Activated T-cell treated with anti-CD3 and anti-CD28 coated beads, Interleukin-2, amount 50 U/mL, for 24 hours (primary cell): ENCODE measurements around the gene ACAP3.

Experiments
- DNase-seq: peaks from one replicate; pipeline ENCODE4 v3.0.0-alpha.2; 2020
- H3K27ac Mint-ChIP-seq: 2 replicates; pipeline ENCODE4 v1.8.0; 2020; ENCODE audit warnings: mild to moderate bottlenecking, mixed read lengths
- H3K27me3 Mint-ChIP-seq: 2 replicates; pipeline ENCODE4 v1.8.0; 2020; ENCODE audit warnings: mixed read lengths
- H3K36me3 Mint-ChIP-seq: 2 replicates; pipeline ENCODE4 v1.8.0; 2020; ENCODE audit warnings: low read depth, mixed read lengths
- H3K4me1 Mint-ChIP-seq: 2 replicates; pipeline ENCODE4 v1.8.0; 2020; ENCODE audit warnings: low read depth, mixed read lengths
- H3K4me3 Mint-ChIP-seq: 2 replicates; pipeline ENCODE4 v1.8.0; 2020; ENCODE audit warnings: mild to moderate bottlenecking, moderate library complexity, mixed read lengths
- H3K9me3 Mint-ChIP-seq: 2 replicates; pipeline ENCODE4 v1.8.0; 2020; ENCODE audit warnings: mixed read lengths

Gene ACAP3

DNA sequence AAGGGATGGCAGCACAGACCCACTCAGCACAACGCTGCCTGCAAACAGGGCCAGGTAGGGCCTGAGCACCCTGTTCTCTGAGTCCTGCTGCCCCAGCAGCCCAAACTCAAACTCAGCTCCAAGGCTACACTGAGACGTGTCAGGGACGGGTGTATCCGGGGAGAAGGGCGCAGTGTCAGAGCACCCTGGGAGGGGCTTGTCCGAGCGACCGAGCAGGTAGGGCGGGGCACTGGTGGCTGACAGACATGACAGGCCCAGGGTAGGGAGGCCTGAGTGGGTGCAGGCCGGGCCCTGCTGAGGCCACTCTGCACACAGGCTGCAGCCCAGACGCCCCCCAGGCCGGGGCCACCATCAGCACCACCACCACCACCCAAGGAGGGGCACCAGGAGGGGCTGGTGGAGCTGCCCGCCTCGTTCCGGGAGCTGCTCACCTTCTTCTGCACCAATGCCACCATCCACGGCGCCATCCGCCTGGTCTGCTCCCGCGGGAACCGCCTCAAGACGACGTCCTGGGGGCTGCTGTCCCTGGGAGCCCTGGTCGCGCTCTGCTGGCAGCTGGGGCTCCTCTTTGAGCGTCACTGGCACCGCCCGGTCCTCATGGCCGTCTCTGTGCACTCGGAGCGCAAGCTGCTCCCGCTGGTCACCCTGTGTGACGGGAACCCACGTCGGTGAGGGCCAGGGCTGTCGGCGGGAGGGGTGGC lies 22.0 kb downstream of the ACAP3 start:
- no peak for DNase-seq
- Mint-ChIP-seq H3K4me3 (no peak overlapping the region), H3K27ac (no peak overlapping the region), H3K4me1 (peaks cover 5% of the 10 kb centered on the region), H3K27me3 (no peaks in the 10 kb centered on the region), H3K9me3 (no peaks in the 10 kb centered on the region), H3K36me3 (no peaks in the 10 kb centered on the region)

DNA sequence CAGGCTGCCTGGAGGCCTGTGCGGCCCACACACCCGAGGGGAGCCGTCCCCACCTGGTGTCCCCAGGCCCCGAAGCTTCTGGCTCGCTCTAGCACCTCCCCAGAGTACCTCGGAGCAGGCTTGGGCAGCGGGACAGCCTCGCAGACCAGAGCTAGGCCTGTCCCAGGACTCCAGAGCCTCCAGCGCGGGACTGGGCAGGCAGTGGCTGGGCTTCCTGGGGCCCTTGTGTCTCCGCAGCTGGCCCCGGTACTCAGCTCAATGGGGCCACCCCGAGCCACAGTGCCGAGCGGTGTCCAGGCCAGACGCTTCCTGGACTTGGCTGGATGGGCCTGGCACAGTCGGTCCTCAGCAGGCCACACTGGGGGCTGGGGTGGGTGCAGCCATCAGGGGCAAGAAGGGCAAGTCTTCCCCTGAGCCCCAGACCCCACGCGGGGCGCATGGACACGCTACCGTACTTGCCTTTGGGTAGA lies 22.6 kb downstream of the ACAP3 start:
- peaks cover 5% of the 10 kb centered on the region for H3K4me1 Mint-ChIP-seq
- H3K9me3 Mint-ChIP-seq: no peaks in the 10 kb centered on the region
- H3K27ac Mint-ChIP-seq: no peak overlapping the region
- DNase-seq: no peak
- no peak overlapping the region for H3K4me3 Mint-ChIP-seq
- H3K27me3 Mint-ChIP-seq: no peaks in the 10 kb centered on the region
- no peaks in the 10 kb centered on the region for H3K36me3 Mint-ChIP-seq

DNA sequence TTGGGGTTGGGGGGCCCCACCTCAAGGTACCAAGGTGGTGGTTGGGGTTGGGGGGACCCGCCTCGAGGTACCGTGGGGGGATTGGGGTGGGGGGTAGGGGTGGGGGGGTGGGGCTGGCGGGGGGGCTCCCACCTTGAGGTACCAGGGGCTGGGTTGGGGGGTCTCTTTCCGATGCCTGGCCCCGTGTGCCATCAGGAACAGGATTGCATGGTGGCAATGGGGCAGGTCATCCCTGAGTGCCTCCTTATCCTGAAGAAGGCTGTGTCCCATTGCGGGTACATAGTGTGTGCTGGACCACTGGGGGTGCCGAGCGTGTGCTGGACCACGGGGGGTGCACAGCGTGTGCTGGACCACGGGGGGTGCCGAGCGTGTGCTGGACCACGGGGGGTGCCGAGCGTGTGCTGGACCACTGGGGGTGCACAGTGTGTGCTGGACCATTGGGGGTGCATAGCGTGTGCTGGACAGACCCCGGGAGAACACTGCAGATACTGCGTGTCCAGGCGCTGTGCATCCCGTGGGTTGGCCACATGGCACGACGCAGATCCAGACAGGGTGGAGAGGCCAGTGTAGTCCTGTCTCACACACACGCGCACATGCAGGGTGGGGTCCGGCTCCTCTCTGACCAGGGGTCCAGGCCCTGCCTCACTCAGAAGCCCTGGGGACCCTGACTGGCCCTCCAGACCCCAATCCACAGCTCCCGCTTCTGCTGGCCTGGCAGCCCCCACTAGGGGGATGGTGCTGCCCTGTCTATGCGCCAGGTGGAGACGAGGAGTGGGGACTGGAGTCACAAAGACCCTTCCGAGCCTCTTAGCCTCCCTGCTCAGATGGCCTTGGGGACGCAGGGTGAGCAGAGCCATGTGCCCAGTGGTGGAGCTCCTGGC lies 23.3 kb downstream of the ACAP3 start:
- Mint-ChIP-seq H3K27me3 (no peaks in the 10 kb centered on the region), H3K4me3 (no peak overlapping the region), H3K27ac (no peak overlapping the region), H3K9me3 (no peaks in the 10 kb centered on the region), H3K36me3 (no peaks in the 10 kb centered on the region), H3K4me1 (peaks cover 5% of the 10 kb centered on the region)
- DNase-seq: no peak

DNA sequence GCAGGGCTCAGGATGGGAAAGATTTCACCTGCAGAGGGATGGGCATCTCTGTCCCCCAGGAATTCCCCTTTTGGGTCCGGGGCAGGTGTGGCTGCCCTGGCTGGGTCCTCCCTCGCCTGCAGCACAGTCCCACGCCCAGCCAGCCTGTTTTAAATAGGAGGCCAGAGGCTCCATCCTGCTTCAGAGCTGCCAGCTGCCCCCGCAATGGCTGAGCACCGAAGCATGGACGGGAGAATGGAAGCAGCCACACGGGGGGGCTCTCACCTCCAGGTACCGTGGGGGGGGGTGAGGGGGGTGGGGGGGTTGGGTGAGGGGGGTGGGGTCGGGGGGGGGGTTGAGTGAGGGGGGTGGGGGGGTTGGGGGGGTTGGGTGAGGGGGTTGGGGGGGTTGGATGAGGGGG lies 23.9 kb downstream of the ACAP3 start:
- Mint-ChIP-seq H3K27me3 (no peaks in the 10 kb centered on the region), H3K36me3 (no peaks in the 10 kb centered on the region), H3K9me3 (no peaks in the 10 kb centered on the region), H3K4me3 (no peak overlapping the region), H3K4me1 (peaks cover 5% of the 10 kb centered on the region), H3K27ac (no peak overlapping the region)
- DNase-seq: no peak

DNA sequence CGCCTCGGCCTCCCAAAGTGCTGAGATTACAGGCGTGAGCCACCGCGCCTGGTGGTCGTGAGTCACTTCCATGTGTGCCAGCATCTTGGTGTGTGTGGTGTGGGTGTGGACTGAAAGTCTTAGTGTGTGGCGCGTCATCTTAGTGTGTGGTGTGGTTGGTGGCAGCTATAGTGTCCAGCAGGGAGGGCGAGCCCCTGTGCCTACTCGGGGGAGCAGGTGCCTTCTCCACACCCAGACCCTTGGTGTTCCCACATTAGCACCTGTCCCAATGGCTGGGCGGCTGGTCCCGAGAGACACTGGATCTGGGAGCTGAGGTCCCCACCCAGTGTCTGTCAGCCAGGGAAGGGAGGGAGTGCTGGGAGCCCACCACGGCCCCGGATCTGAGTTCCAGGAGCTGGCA lies 24.7 kb downstream of the ACAP3 start:
- H3K27ac Mint-ChIP-seq: no peak overlapping the region
- no peak for DNase-seq
- H3K4me3 Mint-ChIP-seq: no peak overlapping the region
- H3K36me3 Mint-ChIP-seq: no peaks in the 10 kb centered on the region
- H3K27me3 Mint-ChIP-seq: no peaks in the 10 kb centered on the region
- peaks cover 5% of the 10 kb centered on the region for H3K4me1 Mint-ChIP-seq
- no peaks in the 10 kb centered on the region for H3K9me3 Mint-ChIP-seq

DNA sequence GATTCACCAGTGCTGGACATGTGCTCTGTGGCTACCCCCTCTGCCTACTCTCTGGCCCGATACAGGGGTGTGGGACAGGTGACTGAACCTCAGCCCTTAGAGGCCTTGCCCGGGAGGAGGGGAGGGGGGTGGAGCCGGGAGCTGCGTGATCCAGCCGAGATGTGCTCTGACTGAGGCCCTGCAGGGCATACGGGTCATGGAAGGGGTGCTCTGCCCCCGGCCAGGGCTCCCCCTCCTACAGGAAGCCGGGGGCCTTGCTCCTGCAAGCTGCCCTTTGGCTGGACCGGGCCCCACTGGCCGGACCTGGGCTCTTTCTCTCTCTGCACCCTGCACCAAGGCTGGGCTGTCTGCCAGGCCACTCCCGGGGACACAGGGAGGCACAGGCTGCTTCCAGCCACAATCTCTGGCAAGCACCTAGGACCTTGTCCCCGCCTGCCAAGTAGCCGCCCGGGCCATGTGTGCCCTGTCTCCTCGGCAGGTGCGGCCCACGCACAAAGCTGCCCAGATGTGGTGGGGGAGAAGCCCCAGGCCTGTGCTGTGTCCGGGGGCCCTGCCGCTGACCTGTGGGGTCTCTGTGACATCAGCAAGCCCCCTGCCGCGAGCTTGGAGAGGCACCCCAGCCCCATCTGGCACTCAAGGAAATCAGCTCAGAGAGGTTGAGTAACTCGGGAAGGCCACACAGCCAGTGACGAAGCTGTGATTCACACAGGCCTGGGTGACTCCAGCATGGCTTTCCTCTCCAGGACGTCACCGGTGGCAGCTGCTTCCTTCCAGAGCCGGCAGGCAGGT lies 26.0 kb downstream of the ACAP3 start:
- Mint-ChIP-seq H3K27ac (no peak overlapping the region), H3K4me3 (no peak overlapping the region), H3K9me3 (no peaks in the 10 kb centered on the region), H3K4me1 (peaks cover 5% of the 10 kb centered on the region), H3K27me3 (no peaks in the 10 kb centered on the region), H3K36me3 (no peaks in the 10 kb centered on the region)
- DNase-seq: no peak

DNA sequence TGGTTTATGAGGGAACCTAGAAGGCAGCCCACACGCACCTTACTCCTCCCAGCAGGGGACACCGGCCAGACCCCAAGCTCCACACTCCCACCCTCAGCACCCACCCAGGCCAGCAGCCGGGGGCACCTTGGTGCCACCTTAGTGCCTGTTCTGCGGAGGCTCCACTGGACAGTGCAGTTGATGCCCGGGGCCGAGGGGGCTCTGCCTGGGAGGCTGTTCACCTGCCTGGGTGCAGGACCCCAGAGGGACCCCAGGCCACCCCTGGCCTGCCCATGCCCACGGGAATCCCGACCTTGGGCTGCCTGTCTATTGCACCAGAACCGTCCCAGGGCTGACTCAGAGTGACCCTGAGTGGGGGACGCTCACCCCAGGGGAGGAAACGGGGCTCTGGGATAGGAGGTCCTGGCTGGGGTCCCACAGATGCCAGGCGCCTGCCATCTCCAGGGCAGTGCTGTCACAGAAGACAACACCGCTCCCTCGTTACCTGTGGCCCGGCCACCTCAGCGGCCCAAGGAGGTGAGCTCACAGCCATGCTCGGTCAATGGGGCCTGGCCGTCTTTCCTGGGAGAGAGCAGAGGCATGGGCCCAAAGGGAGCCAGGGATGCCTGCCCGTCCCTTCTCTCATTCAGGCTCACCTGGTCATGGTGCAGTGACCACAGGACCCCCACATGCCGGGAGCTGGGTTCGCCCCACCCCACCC lies 26.8 kb downstream of the ACAP3 start:
- Mint-ChIP-seq H3K4me3 (no peak overlapping the region), H3K9me3 (no peaks in the 10 kb centered on the region), H3K4me1 (peaks cover 5% of the 10 kb centered on the region), H3K27me3 (no peaks in the 10 kb centered on the region), H3K27ac (no peak overlapping the region), H3K36me3 (no peaks in the 10 kb centered on the region)
- no peak for DNase-seq

DNA sequence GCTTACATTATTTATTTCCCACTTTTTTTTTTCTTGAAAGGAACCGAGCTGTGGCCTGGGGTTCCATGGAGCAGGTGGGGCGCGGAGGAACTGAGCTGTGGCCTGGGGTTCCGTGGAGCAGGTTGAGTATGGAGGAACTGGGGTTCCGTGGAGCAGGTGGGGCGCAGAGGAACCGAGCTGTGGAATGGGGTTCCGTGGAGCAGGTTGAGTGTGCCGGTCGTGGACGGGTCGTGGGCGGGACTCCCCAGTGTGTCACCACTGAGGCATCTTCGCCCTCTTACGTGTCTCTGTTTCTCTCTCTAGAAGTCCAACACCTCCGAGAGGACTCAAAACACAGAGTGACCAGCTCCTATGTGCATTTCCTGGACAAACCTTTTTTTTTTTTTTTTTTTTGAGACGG lies 28.7 kb downstream of the ACAP3 start:
- DNase-seq: no peak
- H3K4me1 Mint-ChIP-seq: peaks cover 13% of the 10 kb centered on the region
- H3K27me3 Mint-ChIP-seq: no peaks in the 10 kb centered on the region
- no peaks in the 10 kb centered on the region for H3K9me3 Mint-ChIP-seq
- no peak overlapping the region for H3K4me3 Mint-ChIP-seq
- H3K27ac Mint-ChIP-seq: no peak overlapping the region
- no peaks in the 10 kb centered on the region for H3K36me3 Mint-ChIP-seq

DNA sequence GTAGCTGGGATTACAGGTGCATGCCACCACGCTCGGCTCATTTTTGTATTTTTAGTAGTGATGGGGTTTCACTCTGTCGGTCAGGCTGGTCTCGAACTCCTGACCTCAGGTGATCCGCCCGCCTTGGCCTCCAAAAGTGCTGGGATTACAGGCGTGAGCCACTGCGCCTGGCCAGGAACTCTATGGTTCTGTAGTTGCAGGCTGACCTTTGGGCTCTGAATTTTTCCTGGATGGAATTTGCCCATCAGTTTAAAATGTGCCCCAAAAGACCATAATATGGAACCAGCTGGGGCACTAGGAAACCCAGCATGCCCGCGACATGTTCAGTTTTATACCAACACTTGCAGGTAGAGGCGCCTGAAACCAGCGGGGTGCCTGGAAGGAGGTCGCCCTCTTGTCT lies 29.1 kb downstream of the ACAP3 start:
- Mint-ChIP-seq H3K9me3 (no peaks in the 10 kb centered on the region), H3K4me1 (peaks cover 13% of the 10 kb centered on the region), H3K27ac (no peak overlapping the region), H3K36me3 (no peaks in the 10 kb centered on the region), H3K4me3 (no peak overlapping the region), H3K27me3 (no peaks in the 10 kb centered on the region)
- no peak for DNase-seq

DNA sequence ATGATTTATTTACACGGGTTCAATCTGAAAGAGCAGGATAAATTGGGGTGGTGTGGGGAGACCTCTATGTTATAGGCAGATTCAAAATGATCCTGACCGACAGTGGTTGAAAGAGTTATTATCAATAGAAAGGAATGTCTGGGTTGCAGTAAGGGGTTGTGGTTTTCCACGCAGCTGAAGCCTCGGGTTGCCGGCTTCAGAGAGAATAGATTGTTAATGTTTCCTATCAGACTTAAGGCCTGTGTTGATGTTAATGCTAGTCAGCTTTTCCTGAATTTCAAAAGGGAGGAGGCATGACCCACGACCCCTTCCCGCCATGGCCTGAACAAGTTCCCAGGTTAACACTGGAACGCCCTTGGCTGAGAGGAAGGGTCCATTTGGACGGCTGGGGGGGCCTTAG lies 31.9 kb downstream of the ACAP3 start:
- DNase-seq: no peak
- no peaks in the 10 kb centered on the region for H3K9me3 Mint-ChIP-seq
- peaks cover 28% of the 10 kb centered on the region for H3K4me1 Mint-ChIP-seq
- peak overlapping the region; percentile 6 for H3K4me3 Mint-ChIP-seq
- H3K27me3 Mint-ChIP-seq: no peaks in the 10 kb centered on the region
- H3K27ac Mint-ChIP-seq: peak overlapping the region; percentile 11
- H3K36me3 Mint-ChIP-seq: peaks cover 23% of the 10 kb centered on the region

DNA sequence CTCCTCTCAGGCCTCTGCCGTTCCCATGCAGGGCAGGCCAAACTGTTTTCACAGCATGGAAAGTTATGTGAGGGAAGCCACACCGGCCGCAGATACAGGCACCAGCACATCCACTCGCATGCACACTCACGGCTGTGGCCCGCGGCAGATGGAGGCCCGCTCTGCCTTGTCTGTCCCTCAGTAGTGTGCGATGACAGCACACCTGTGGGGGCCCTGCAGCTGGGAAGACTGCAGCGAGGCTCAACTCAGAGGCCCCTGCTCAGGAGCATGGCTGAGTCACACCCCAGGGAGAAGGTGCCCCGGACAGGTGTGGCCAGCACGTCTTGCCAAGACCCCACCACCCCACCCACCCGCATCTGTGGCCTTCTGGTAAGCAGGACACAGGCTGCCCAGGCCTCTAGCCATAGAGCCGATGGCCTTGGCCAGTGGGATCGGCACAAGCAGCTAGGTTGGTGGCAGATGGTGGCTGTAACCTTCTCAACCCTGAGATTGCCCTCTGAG lies 32.7 kb downstream of the ACAP3 start:
- DNase-seq: no peak
- peak overlapping the region; percentile 72 for H3K27ac Mint-ChIP-seq
- peak overlapping the region; percentile 74 for H3K4me3 Mint-ChIP-seq
- peaks cover 31% of the 10 kb centered on the region for H3K36me3 Mint-ChIP-seq
- no peaks in the 10 kb centered on the region for H3K27me3 Mint-ChIP-seq
- H3K4me1 Mint-ChIP-seq: peaks cover 36% of the 10 kb centered on the region
- no peaks in the 10 kb centered on the region for H3K9me3 Mint-ChIP-seq

DNA sequence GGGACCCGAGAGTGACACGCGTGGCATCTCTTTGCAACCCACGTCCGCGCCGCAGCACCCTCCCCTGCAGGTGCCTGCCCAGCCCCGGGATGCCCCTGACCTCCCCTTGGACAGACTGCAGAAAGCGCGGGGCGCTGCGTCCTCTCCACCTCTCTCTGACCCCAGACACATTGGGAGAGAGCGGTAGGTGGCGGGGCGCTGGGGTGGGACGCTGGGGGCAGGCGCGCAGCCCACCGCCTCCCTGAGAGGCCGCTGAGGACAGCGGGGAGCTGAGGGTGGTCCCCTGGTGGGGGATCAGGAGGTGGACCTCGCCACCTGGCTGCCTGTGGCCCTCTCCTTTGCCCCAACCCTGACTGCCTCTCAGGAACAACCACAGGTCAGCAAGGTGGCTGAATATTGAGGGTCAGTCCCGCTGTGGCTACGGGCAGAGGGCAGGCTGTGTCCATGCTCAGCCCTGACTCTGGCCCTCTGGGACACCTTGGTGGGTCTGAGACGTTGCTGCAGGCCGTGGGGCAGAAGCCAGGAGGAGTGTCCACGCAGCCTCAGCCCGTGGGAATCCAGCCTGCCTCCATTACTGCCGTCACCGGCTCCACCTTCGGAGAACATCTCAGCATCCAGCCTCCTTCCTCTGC lies 33.3 kb downstream of the ACAP3 start:
- Mint-ChIP-seq H3K9me3 (no peaks in the 10 kb centered on the region), H3K4me3 (peak overlapping the region; percentile 74), H3K27me3 (no peaks in the 10 kb centered on the region), H3K4me1 (peaks cover 41% of the 10 kb centered on the region), H3K36me3 (peaks cover 37% of the 10 kb centered on the region), H3K27ac (peak overlapping the region; percentile 72)
- DNase-seq: no peak

DNA sequence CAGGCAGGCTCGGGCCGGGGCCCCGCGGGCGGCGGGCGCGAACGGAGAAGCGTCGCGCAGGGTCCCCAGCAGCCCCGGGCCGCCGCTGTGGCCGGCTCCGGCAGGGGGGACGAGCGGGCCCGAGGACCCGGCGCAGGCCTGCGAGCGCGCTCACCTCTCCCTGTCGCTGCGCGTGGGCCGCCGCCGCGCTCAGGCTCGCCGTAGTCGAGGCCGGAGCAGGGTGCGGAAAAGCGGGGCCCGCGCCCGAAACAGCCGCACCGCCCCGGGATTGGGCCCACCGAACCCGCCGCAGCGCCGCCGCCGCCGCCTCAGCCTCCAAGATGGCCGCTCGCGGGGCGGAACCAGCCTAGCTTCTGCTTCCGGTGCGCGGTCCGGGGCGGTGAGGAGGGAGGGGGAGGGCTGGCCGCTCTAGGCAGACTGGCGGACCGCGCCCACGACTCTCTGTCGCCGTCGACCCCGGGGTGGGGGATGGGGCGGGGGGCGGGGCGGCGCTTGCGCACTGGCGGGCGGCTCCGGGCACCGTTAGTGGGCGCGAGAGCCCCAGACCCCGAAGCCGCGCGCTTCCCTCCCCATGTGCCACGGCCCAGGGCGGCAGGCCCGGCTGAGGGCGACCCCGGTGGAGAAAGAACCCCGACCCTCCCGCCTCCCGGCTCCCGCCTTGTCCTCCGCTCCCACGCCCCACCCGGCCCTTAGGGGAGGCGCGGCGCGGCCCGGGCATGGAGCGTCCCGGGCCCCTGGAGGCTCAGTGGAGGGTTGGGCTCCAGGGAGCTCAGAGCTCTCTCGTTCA lies 34.0 kb downstream of the ACAP3 start, which contains the start of gene UBE2J2:
Gene UBE2J2, minus strand, starts transcription at position 343 of the 787 bp plus-strand sequence. CDS start 5,862 bp downstream, outside the sequence.
- Mint-ChIP-seq H3K27me3 (no peaks in the 10 kb centered on the region), H3K9me3 (no peaks in the 10 kb centered on the region), H3K36me3 (peaks cover 39% of the 10 kb centered on the region), H3K4me3 (peak within 1 kb of the TSS; percentile 91), H3K27ac (peak within 1 kb of the TSS; percentile 94), H3K4me1 (peaks cover 41% of the 10 kb centered on the region)
- peak; percentile 95 for DNase-seq
